ENCODE measurements around the gene LRRC4.

Gene LRRC4

GRCh38 chr7:127979113-127979727, 52.0 kb downstream of the LRRC4 start:
- H3K4me3 ChIP-seq (ENCODE audit: low read depth, low read length), result no peak overlapping the region
- DNase-seq (ENCODE audit: low read depth, low spot score), result no peak
- CTCF ChIA-PET, result interaction anchor here (0.9 to 1.3 kb wide), 2 partner anchors 9 to 12 kb away, joined by 3 read pairs; no protein-coding TSS in a partner anchor
- TF ChIP-seq CTCF (IDR thresholded peaks at IDR 0.05; ENCODE audit: insufficient read depth, low read length, missing control alignments), result no peak
- POLR2A ChIA-PET, result no interaction called here

GRCh38 chr7:127978421-127978820, 52.8 kb downstream of the LRRC4 start:
- H3K4me3 ChIP-seq (ENCODE audit: low read depth, low read length), result no peak overlapping the region
- ChIA-PET CTCF (interaction anchor here (0.9 kb wide), 1 partner anchor 8 kb away, joined by 3 read pairs; no protein-coding TSS in a partner anchor), POLR2A (no interaction called here)
- DNase-seq (ENCODE audit: low read depth, low spot score), result no peak
- no peak for TF ChIP-seq CTCF (IDR thresholded peaks at IDR 0.05; ENCODE audit: insufficient read depth, low read length, missing control alignments)

All from AG04449 (cell line).